Hepatocyte (in vitro differentiated cells): ENCODE data around the gene KLK11. TPM values are rescaled to one million over a fixed set of nuclear protein-coding genes. Genes with fewer than 3 reads are reported as not detected.

ENCODE experiments used
- DNase-seq: peaks from one replicate; pipeline ENCODE4 v3.0.0-alpha.2; 2016; ENCODE audit warnings: low spot score
- H2AFZ ChIP-seq: fragments of 200-600 bp; sonication (generic); 2 replicates; pipeline ENCODE4 v1.6.0; 2016; ENCODE audit warnings: antibody characterized with exemption, mild to moderate bottlenecking
- H3K27ac ChIP-seq: fragments of 200-600 bp; sonication (generic); 2 replicates; pipeline ENCODE4 v1.5.1; 2016; ENCODE audit warnings: mild to moderate bottlenecking
- H3K27me3 ChIP-seq: fragments of 200-600 bp; sonication (generic); 2 replicates; pipeline ENCODE4 v1.6.1; 2016
- H3K36me3 ChIP-seq: fragments of 200-600 bp; sonication (generic); replicated peaks from 2 replicates; pipeline ENCODE4 v1.5.1; 2016; ENCODE audit warnings: low read depth; ENCODE audit not compliant: insufficient read depth
- H3K4me1 ChIP-seq: fragments of 200-600 bp; sonication (generic); 2 replicates; pipeline ENCODE4 v1.5.1; 2016; ENCODE audit warnings: mild to moderate bottlenecking, moderate library complexity; ENCODE audit not compliant: insufficient read depth
- H3K4me2 ChIP-seq: fragments of 200-600 bp; sonication (generic); 2 replicates; pipeline ENCODE4 v1.6.0; 2016
- H3K4me3 ChIP-seq: fragments of 200-600 bp; sonication (generic); 2 replicates; pipeline ENCODE4 v1.5.1; 2016; ENCODE audit warnings: mild to moderate bottlenecking
- H3K79me2 ChIP-seq: fragments of 200-600 bp; sonication (generic); 2 replicates; pipeline ENCODE4 v1.6.0; 2017; ENCODE audit warnings: mild to moderate bottlenecking
- H3K9me2 ChIP-seq: fragments of 200-600 bp; sonication (generic); replicated peaks from 2 replicates; pipeline ENCODE4 v1.6.0; 2017; ENCODE audit warnings: mild to moderate bottlenecking; ENCODE audit not compliant: insufficient read depth
- H3K9me3 ChIP-seq: fragments of 200-600 bp; sonication (generic); 2 replicates; pipeline ENCODE4 v1.5.1; 2016; ENCODE audit warnings: low read depth, mild to moderate bottlenecking
- H4K20me1 ChIP-seq: fragments of 200-600 bp; sonication (generic); 2 replicates; pipeline ENCODE4 v1.6.0; 2016; ENCODE audit warnings: mild to moderate bottlenecking; ENCODE audit not compliant: insufficient read depth, poor library complexity, severe bottlenecking
- EZH2 ChIP-seq: fragments of 200-600 bp; sonication (generic); IDR thresholded peaks from 2 replicates; pipeline ENCODE4 v1.6.1; 2016; ENCODE audit warnings: antibody characterized with exemption, mild to moderate bottlenecking, borderline replicate concordance
- EZH2phosphoT487 ChIP-seq: fragments of 200-600 bp; sonication (generic); IDR thresholded peaks from one replicate; pipeline ENCODE4 v1.6.1; 2018; ENCODE audit warnings: antibody characterized with exemption, mild to moderate bottlenecking, low read depth, moderate library complexity; ENCODE audit not compliant: unreplicated experiment, severe bottlenecking
- WGBS: methylation state at CpG from one replicate; pipeline ENCODE4 v1.1.6; 2016; ENCODE audit warnings: low lambda C conversion rate; ENCODE audit errors: missing lambda C conversion rate; 5-methylcytosine and 5-hydroxymethylcytosine counted together
- polyA plus RNA-seq: library from polyadenylated mRNA; unstranded; fragments of >200 nt; fragmentation: Nextera tagmentation; extraction: Ambion mirVana; gene quantifications from 2 replicates; pipeline ENCODE4 v1.2.1, GENCODE V29; 2016
- total RNA-seq: library from RNA; depleted of rRNA; stranded (reverse); fragments of >200 nt; gene quantifications from 2 replicates; pipeline ENCODE4 v1.2.3, GENCODE V29; 2014
- TF ChIP-seq, protein P1 (sequence below): fragments of 200-600 bp; sonication (generic); IDR thresholded peaks from 2 replicates; pipeline ENCODE4 v1.5.1; 2016; ENCODE audit warnings: antibody characterized with exemption, mild to moderate bottlenecking; ENCODE audit not compliant: poor library complexity

The KLK11 gene
- total and polyA plus RNA-seq, 2 experiments from 2014 or later: 2.2 TPM; not detected in 1

DNA sequence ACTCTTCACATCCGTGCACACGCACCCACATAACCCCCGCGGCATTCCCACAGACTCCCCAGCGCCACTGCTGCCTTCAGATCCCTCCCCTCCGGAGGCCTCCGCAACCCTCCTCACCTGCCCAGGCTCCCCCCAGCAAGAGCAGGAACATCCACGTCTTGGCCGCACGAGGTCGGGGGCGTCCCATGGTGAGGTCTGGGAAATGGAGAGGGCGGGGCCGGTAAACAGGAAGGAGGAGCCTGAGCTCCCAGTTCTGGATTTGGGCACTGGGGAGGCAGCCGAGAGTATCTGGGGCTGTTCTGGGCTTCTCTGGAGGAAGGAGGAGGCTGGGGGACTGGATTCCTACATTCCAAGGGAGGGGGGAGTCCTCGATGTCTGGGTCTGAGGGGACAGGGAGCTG lies 25.4 kb downstream of the KLK11 start:
- TF ChIP-seq EZH2phosphoT487 (no peak), EZH2 (no peak)
- TF ChIP-seq, protein P1, sequence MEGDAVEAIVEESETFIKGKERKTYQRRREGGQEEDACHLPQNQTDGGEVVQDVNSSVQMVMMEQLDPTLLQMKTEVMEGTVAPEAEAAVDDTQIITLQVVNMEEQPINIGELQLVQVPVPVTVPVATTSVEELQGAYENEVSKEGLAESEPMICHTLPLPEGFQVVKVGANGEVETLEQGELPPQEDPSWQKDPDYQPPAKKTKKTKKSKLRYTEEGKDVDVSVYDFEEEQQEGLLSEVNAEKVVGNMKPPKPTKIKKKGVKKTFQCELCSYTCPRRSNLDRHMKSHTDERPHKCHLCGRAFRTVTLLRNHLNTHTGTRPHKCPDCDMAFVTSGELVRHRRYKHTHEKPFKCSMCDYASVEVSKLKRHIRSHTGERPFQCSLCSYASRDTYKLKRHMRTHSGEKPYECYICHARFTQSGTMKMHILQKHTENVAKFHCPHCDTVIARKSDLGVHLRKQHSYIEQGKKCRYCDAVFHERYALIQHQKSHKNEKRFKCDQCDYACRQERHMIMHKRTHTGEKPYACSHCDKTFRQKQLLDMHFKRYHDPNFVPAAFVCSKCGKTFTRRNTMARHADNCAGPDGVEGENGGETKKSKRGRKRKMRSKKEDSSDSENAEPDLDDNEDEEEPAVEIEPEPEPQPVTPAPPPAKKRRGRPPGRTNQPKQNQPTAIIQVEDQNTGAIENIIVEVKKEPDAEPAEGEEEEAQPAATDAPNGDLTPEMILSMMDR: no peak
- Histone ChIP-seq H3K9me2 (no peaks in the 10 kb centered on the region), H3K79me2 (no peaks in the 10 kb centered on the region), H3K27me3 (peaks cover 16% of the 10 kb centered on the region), H3K4me3 (no peak overlapping the region), H2AFZ (no peak overlapping the region), H3K9me3 (no peaks in the 10 kb centered on the region), H3K36me3 (no peaks in the 10 kb centered on the region), H3K27ac (no peak overlapping the region), H3K4me2 (no peak overlapping the region), H3K4me1 (no peaks in the 10 kb centered on the region), H4K20me1 (no peaks in the 10 kb centered on the region)
- DNase-seq: no peak
- 43% methylated on average over 16 of the region's 16 CpGs for WGBS

DNA sequence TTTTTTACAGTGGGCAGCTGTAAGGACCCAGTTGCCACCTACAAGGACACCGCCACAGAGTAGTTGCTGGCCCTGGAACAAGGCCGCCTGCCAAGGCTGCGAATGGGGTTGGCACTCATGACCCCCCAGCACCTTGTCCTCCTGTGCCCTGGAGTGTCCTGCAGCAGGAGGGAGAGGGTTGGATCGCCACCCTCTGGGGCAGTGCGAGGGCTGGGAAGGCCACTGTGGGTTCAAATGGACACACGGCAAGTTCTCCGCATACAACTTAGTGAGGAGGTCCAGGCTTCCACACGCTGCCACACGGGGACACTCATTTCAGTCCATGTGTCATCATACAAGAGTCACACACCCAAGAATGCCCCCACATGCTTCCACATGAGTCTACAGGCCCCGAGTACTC lies 26.0 kb downstream of the KLK11 start:
- no peak for TF ChIP-seq EZH2
- TF ChIP-seq, protein P1: no peak
- no peak for TF ChIP-seq EZH2phosphoT487
- H3K4me1 ChIP-seq: no peaks in the 10 kb centered on the region
- H3K36me3 ChIP-seq: no peaks in the 10 kb centered on the region
- H3K27ac ChIP-seq: no peak overlapping the region
- 94% methylated on average over 10 of the region's 10 CpGs for WGBS
- DNase-seq: no peak
- H3K4me2 ChIP-seq: no peak overlapping the region
- H3K9me2 ChIP-seq: no peaks in the 10 kb centered on the region
- peaks cover 15% of the 10 kb centered on the region for H3K27me3 ChIP-seq
- no peaks in the 10 kb centered on the region for H4K20me1 ChIP-seq
- H3K79me2 ChIP-seq: no peaks in the 10 kb centered on the region
- no peak overlapping the region for H2AFZ ChIP-seq
- no peaks in the 10 kb centered on the region for H3K9me3 ChIP-seq
- no peak overlapping the region for H3K4me3 ChIP-seq

DNA sequence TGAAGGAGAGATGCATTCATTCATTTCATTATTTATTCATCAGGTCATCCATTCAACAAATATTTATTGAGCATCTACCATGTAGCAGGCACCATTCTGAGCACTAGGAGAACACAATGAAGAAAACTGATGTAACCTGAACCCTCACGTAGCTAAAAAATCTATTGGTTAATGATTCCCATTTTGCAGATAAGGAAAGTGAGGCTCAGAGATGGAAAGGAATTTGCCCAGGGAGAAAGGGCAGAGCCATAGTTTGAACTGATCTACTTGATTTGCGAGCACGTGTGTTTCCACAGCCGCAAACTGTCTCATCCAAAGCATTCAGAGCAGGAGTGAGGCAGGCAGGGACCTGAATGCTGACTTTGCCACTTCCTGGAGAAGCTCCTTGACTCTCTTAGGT lies 27.7 kb downstream of the KLK11 start:
- H3K27ac ChIP-seq: no peak overlapping the region
- H3K4me1 ChIP-seq: no peaks in the 10 kb centered on the region
- 50% methylated on average over 4 of the region's 4 CpGs for WGBS
- no peaks in the 10 kb centered on the region for H3K79me2 ChIP-seq
- no peak overlapping the region for H3K4me2 ChIP-seq
- TF ChIP-seq EZH2 (no peak), EZH2phosphoT487 (no peak)
- TF ChIP-seq, protein P1: no peak
- H3K27me3 ChIP-seq: peaks cover 10% of the 10 kb centered on the region
- DNase-seq: no peak
- H3K9me3 ChIP-seq: no peaks in the 10 kb centered on the region
- no peak overlapping the region for H3K4me3 ChIP-seq
- H2AFZ ChIP-seq: no peak overlapping the region
- no peaks in the 10 kb centered on the region for H3K9me2 ChIP-seq
- H3K36me3 ChIP-seq: no peaks in the 10 kb centered on the region
- H4K20me1 ChIP-seq: no peaks in the 10 kb centered on the region

DNA sequence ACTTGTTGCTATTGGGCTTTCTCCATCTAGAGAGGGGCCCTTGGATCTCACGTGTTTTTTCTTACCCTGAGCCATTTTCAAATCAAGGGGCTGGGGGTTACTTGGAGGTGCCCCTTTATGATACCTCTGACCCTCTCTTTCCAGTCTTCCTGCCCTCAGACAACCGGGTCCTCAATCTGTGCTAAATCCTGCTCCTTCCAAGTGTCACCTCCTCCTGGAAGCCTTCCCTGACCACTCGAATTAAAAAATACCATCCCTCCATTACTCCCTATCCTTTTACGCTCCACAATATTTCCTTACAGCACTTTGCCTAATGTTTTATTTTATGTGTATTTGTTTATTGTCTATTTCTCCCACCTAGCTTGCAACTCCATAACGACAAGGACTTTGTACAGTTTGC lies 28.4 kb downstream of the KLK11 start:
- Histone ChIP-seq H3K27ac (no peak overlapping the region), H3K27me3 (peaks cover 10% of the 10 kb centered on the region), H3K79me2 (no peaks in the 10 kb centered on the region), H3K4me2 (no peak overlapping the region), H2AFZ (no peak overlapping the region), H3K9me2 (no peaks in the 10 kb centered on the region), H4K20me1 (no peaks in the 10 kb centered on the region), H3K36me3 (no peaks in the 10 kb centered on the region), H3K4me3 (no peak overlapping the region), H3K9me3 (no peaks in the 10 kb centered on the region), H3K4me1 (no peaks in the 10 kb centered on the region)
- 71% methylated on average over 5 of the region's 5 CpGs for WGBS
- TF ChIP-seq EZH2 (no peak), EZH2phosphoT487 (no peak)
- TF ChIP-seq, protein P1: no peak
- DNase-seq: no peak
